K562 (cell line): ENCODE data around the gene LDLRAD1.

Source experiments
- FOXM1 ChIP-seq, 2 experiments: fragments of 450-650 bp in 1 of 2; sonication (generic) in 1 of 2; formaldehyde crosslinking in 1 of 2; IDR thresholded peaks; 2 replicates each; pipeline versions ENCODE4 v1.6.1 to v1.9.0; 2017 to 2022; ENCODE audit warnings: low read depth in 2 of 2, mild to moderate bottlenecking in 2 of 2, missing genetic modification reagents in 1 of 2, moderate library complexity in 1 of 2
- HDAC3 ChIP-seq: fragments of 450-650 bp; IDR thresholded peaks from 2 replicates; pipeline ENCODE4 v1.6.1; 2018; ENCODE audit warnings: borderline replicate concordance, mild to moderate bottlenecking, moderate library complexity; ENCODE audit not compliant: partially characterized antibody
- KDM1A ChIP-seq, 2 experiments: fragments of 450-650 bp; IDR thresholded peaks; 2 replicates each; pipeline ENCODE4 v1.6.1; 2016; ENCODE audit warnings: mild to moderate bottlenecking in 2 of 2
- LARP7 ChIP-seq: fragments of 450-650 bp; IDR thresholded peaks from 2 replicates; pipeline ENCODE4 v1.6.1; 2016
- PRPF4 ChIP-seq: fragments of 200-400 bp; formaldehyde crosslinking; IDR thresholded peaks from one replicate; pipeline ENCODE4 v1.6.1; 2017; ENCODE audit warnings: low read length, low read depth, mild to moderate bottlenecking; ENCODE audit not compliant: insufficient read depth, poor library complexity, severe bottlenecking
- RAD21 ChIP-seq, 2 experiments: fragments of 250-450 bp in 1 of 2; fragments of 450-650 bp in 1 of 2; sonication (Bioruptor Pico) in 1 of 2; formaldehyde crosslinking in 1 of 2; IDR thresholded peaks in 1 of 2; conservative IDR thresholded peaks in 1 of 2; 2 replicates each; pipeline versions ENCODE4 v1.4.0 to v1.8.0; 2020 to 2022; ENCODE audit warnings: mild to moderate bottlenecking in 2 of 2, moderate library complexity in 1 of 2
- RAD51 ChIP-seq: fragments of 450-650 bp; IDR thresholded peaks from 2 replicates; pipeline ENCODE4 v1.7.1; 2016; ENCODE audit warnings: low read depth, mild to moderate bottlenecking, borderline replicate concordance
- RBBP5 ChIP-seq: fragments of 200-600 bp; sonication (generic); IDR thresholded peaks from 2 replicates; pipeline ENCODE4 v1.6.1; 2012; ENCODE audit warnings: borderline replicate concordance, mild to moderate bottlenecking, low read length, control low read depth, inconsistent platforms; ENCODE audit not compliant: insufficient read depth, poor library complexity, severe bottlenecking
- SIN3A ChIP-seq, 2 experiments: fragments of 150-350 bp in 1 of 2; IDR thresholded peaks; 2 replicates each; pipeline ENCODE4 v1.6.1; 2011 to 2016; ENCODE audit warnings: borderline replicate concordance in 2 of 2, low read depth in 2 of 2, low read length in 2 of 2, mild to moderate bottlenecking in 2 of 2, moderate library complexity in 2 of 2; ENCODE audit not compliant: control insufficient read depth in 1 of 2
- SMC3 ChIP-seq: conservative IDR thresholded peaks from 2 replicates; pipeline ENCODE4 v1.6.1; 2011; ENCODE audit warnings: low read depth, low read length, improper control_type of control experiment; ENCODE audit not compliant: insufficient read depth
- ZNF717 ChIP-seq: fragments of 250-450 bp; sonication (Bioruptor Pico); IDR thresholded peaks from 2 replicates; pipeline ENCODE4 v1.5.0; 2021
- TF ChIP-seq, protein P1 (sequence below), 3 experiments: IDR thresholded peaks in 2 of 3; conservative IDR thresholded peaks in 1 of 3; 2 replicates each; pipeline ENCODE4 v1.5.1; 2011 to 2012; ENCODE audit warnings: low read length in 3 of 3, mild to moderate bottlenecking in 3 of 3, control low read depth in 2 of 3, improper control_type of control experiment in 1 of 3, inconsistent platforms in 1 of 3, low read depth in 1 of 3, mixed read lengths in 1 of 3, moderate library complexity in 1 of 3; ENCODE audit not compliant: insufficient read depth in 2 of 3
- TF ChIP-seq, protein P2 (sequence below): sonication (generic); formaldehyde crosslinking; IDR thresholded peaks from 2 replicates; pipeline ENCODE4 v1.8.1; 2022; ENCODE audit warnings: missing genetic modification reagents
- TF ChIP-seq, protein P3 (sequence below): sonication (generic); formaldehyde crosslinking; IDR thresholded peaks from 2 replicates; pipeline ENCODE4 v1.9.0; 2022; ENCODE audit warnings: mild to moderate bottlenecking, missing genetic modification reagents

DNA sequence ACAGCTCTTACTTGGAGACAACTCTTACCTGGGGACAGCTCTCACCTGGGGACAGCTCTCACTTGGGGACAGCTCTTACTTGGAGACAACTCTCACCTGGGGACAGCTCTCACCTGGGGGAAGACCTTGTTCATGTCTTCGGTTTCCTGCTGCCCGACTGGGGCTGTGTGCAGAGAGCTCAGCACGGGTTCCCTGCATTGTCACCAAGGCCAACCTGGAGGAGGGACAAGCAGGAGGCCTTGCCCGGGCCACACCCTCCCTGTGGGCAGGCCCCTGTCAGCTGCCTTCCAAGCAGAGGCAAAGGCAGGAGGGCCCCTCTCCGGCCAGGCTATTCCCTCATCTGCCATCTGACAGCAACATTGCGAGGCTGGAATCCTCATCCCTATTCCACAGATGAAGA lies at the start of gene LDLRAD1:
- TF ChIP-seq, protein P1, sequence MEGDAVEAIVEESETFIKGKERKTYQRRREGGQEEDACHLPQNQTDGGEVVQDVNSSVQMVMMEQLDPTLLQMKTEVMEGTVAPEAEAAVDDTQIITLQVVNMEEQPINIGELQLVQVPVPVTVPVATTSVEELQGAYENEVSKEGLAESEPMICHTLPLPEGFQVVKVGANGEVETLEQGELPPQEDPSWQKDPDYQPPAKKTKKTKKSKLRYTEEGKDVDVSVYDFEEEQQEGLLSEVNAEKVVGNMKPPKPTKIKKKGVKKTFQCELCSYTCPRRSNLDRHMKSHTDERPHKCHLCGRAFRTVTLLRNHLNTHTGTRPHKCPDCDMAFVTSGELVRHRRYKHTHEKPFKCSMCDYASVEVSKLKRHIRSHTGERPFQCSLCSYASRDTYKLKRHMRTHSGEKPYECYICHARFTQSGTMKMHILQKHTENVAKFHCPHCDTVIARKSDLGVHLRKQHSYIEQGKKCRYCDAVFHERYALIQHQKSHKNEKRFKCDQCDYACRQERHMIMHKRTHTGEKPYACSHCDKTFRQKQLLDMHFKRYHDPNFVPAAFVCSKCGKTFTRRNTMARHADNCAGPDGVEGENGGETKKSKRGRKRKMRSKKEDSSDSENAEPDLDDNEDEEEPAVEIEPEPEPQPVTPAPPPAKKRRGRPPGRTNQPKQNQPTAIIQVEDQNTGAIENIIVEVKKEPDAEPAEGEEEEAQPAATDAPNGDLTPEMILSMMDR (IDR thresholded peaks at IDR 0.05 in 2 of 3, conservative IDR thresholded peaks at IDR 0.05 in 1 of 3; ENCODE audit: insufficient read depth in 2 of 3, low read depth in 1 of 3, low read length in 3 of 3), result no peak
- TF ChIP-seq FOXM1 (IDR thresholded peaks at IDR 0.05; ENCODE audit: low read depth) (no peak), FOXM1 (CRISPR knock-in tag; IDR thresholded peaks at IDR 0.05; ENCODE audit: low read depth) (no peak), KDM1A (IDR thresholded peaks at IDR 0.05) (no peak), RAD51 (no peak), RBBP5 (no peak), LARP7 (no peak), RAD21 (CRISPR knock-in tag; conservative IDR thresholded peaks at IDR 0.05 in 1 of 2, IDR thresholded peaks at IDR 0.05 in 1 of 2) (no peak), PRPF4 (no peak), HDAC3 (no peak), SMC3 (no peak), SIN3A (IDR thresholded peaks at IDR 0.05; ENCODE audit: borderline replicate concordance in 2 of 2, control insufficient read depth in 1 of 2, low read depth in 2 of 2, low read length in 2 of 2) (no peak), ZNF717 (CRISPR knock-in tag) (no peak)
- TF ChIP-seq, protein P2, sequence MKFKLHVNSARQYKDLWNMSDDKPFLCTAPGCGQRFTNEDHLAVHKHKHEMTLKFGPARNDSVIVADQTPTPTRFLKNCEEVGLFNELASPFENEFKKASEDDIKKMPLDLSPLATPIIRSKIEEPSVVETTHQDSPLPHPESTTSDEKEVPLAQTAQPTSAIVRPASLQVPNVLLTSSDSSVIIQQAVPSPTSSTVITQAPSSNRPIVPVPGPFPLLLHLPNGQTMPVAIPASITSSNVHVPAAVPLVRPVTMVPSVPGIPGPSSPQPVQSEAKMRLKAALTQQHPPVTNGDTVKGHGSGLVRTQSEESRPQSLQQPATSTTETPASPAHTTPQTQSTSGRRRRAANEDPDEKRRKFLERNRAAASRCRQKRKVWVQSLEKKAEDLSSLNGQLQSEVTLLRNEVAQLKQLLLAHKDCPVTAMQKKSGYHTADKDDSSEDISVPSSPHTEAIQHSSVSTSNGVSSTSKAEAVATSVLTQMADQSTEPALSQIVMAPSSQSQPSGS (CRISPR knock-in tag), result no peak
- TF ChIP-seq, protein P3, sequence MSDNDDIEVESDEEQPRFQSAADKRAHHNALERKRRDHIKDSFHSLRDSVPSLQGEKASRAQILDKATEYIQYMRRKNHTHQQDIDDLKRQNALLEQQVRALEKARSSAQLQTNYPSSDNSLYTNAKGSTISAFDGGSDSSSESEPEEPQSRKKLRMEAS (CRISPR knock-in tag), result no peak
